Gastroesophageal sphincter (tissue), 4 donors: ENCODE results near the gene FAM47E. TPM values are rescaled to one million over a fixed set of nuclear protein-coding genes. Genes with fewer than 3 reads are reported as not detected.
"Not testable (repeated sequence)": the region's sequence is repeated elsewhere in the genome, so short reads cannot be mapped to it uniquely, and the experiment has no call there.

ENCODE experiments used
- ATAC-seq: fragments of 150-250 bp; one replicate; pipeline ENCODE4 v1.9.1; 2016; ENCODE audit warnings: mild to moderate bottlenecking, moderate library complexity
- H3K27ac ChIP-seq, 4 donors: fragments of 200-600 bp; sonication (generic) in 3 of 4; 1 replicate in 3 of 4; 2 replicates in 1 of 4; pipeline ENCODE4 v1.5.1; 2016 to 2019
- H3K27me3 ChIP-seq: fragments of 200-600 bp; sonication (generic); one replicate; pipeline ENCODE4 v1.5.1; 2019
- H3K36me3 ChIP-seq, 2 donors: fragments of 200-600 bp; sonication (generic); one replicate each; pipeline ENCODE4 v1.5.1; 2019; ENCODE audit warnings: control low read depth in 1 of 2
- H3K4me1 ChIP-seq, 3 donors: fragments of 200-600 bp; sonication (generic); 1 replicate in 2 of 3; 2 replicates in 1 of 3; pipeline ENCODE4 v1.5.1; 2016 to 2019; ENCODE audit warnings: control low read depth in 2 of 3
- H3K4me3 ChIP-seq, 2 donors: fragments of 200-600 bp; sonication (generic); one replicate each; pipeline ENCODE4 v1.5.1; 2019; ENCODE audit warnings: mild to moderate bottlenecking in 1 of 2, moderate library complexity in 1 of 2
- H3K9me3 ChIP-seq, 3 donors: fragments of 200-600 bp; sonication (generic); one replicate each; pipeline ENCODE4 v1.5.1; 2017 to 2019; ENCODE audit warnings: control low read depth in 2 of 3
- CTCF ChIP-seq, 4 experiments: fragments of 200-600 bp in 2 of 4; fragments of 450-650 bp in 2 of 4; sonication (generic) in 1 of 4; IDR thresholded peaks; one replicate each; pipeline ENCODE4 v1.5.1; 2017 to 2019; ENCODE audit warnings: antibody characterized with exemption in 4 of 4, mild to moderate bottlenecking in 2 of 4, moderate library complexity in 2 of 4
- EP300 ChIP-seq: sonication (generic); formaldehyde crosslinking; IDR thresholded peaks from one replicate; pipeline ENCODE4 v1.6.1; 2017; ENCODE audit warnings: antibody characterized with exemption, mild to moderate bottlenecking
- POLR2A ChIP-seq, 2 donors: fragments of 450-650 bp; IDR thresholded peaks; one replicate each; pipeline ENCODE4 v1.6.1; 2017; ENCODE audit warnings: antibody characterized with exemption in 2 of 2, mild to moderate bottlenecking in 2 of 2, moderate library complexity in 1 of 2
- POLR2AphosphoS5 ChIP-seq: sonication (generic); formaldehyde crosslinking; IDR thresholded peaks from one replicate; pipeline ENCODE4 v1.6.1; 2017; ENCODE audit warnings: antibody characterized with exemption
- WGBS, 2 donors: methylation state at CpG; one replicate each; pipeline ENCODE4 v1.1.5; 2018; ENCODE audit warnings: low coverage in 1 of 2; 5-methylcytosine and 5-hydroxymethylcytosine counted together
- total RNA-seq, 4 donors: library from RNA; depleted of rRNA; stranded (reverse); fragments of >200 nt; gene quantifications; one replicate each; pipeline ENCODE4 v1.1.0, GENCODE V29; 2016

Gene FAM47E
- total RNA-seq, 4 donors from 2014 or later: 1.1 to 6.2 (median 4.0) TPM

- Histone ChIP-seq H3K27me3 (no peaks in the 10 kb centered on the region), H3K36me3 (no peaks in the 10 kb centered on the region), H3K4me3 (no peak overlapping the region), H3K9me3 (peaks cover 0 to 16% (median 0%) of the 10 kb centered on the region in 3 donors), H3K4me1 (no peaks in the 10 kb centered on the region), H3K27ac (no peak overlapping the region)
- TF ChIP-seq POLR2A (IDR thresholded peaks at IDR 0.05) (no peak), POLR2AphosphoS5 (no peak), EP300 (no peak), CTCF (IDR thresholded peaks at IDR 0.05) (no peak)
- ATAC-seq: no peak
- 88 to 100% methylated on average over 2 of the region's 2 CpGs for WGBS, 2 donors
Observed at GRCh38 chr4:76240236-76240635, 11.3 kb upstream of the FAM47E start.

- not testable (repeated sequence) for H3K27ac ChIP-seq, H3K27me3 ChIP-seq, H3K4me1 ChIP-seq, H3K36me3 ChIP-seq, H3K4me3 ChIP-seq, ATAC-seq
- WGBS, 2 donors: 85 to 100% methylated on average over 2 of the region's 2 CpGs
- H3K9me3 ChIP-seq: peaks cover 0 to 16% (median 0%) of the 10 kb centered on the region in 3 donors
Observed at GRCh38 chr4:76243877-76244276, 7.6 kb upstream of the FAM47E start.

- TF ChIP-seq CTCF (IDR thresholded peaks at IDR 0.05) (no peak), POLR2AphosphoS5 (no peak), POLR2A (IDR thresholded peaks at IDR 0.05) (no peak), EP300 (no peak)
- no peaks in the 10 kb centered on the region for H3K36me3 ChIP-seq
- H3K27me3 ChIP-seq: no peaks in the 10 kb centered on the region
- no peak for ATAC-seq
- peaks cover 0 to 4% (median 0%) of the 10 kb centered on the region in 3 donors for H3K9me3 ChIP-seq
- WGBS, 2 donors: 58% methylated on average over 1 of the region's 1 CpG; no CpG with 5 or more reads in 1 of the 2 donors
- no peak overlapping the region for H3K4me3 ChIP-seq
- H3K4me1 ChIP-seq: peaks cover 0 to 5% (median 0%) of the 10 kb centered on the region in 3 donors
- no peak overlapping the region for H3K27ac ChIP-seq
Observed at GRCh38 chr4:76246025-76246424, 5.5 kb upstream of the FAM47E start.

- no peaks in the 10 kb centered on the region for H3K9me3 ChIP-seq
- TF ChIP-seq CTCF (IDR thresholded peaks at IDR 0.05): no peak
- TF ChIP-seq POLR2A (IDR thresholded peaks at IDR 0.05): no peak
- no peak for TF ChIP-seq EP300
- TF ChIP-seq POLR2AphosphoS5: no peak
- no peaks in the 10 kb centered on the region for H3K36me3 ChIP-seq
- no peak overlapping the region for H3K27ac ChIP-seq
- no peak for ATAC-seq
- H3K27me3 ChIP-seq: peaks cover 4% of the 10 kb centered on the region
- H3K4me1 ChIP-seq: peaks cover 0 to 10% (median 0%) of the 10 kb centered on the region in 3 donors
- no peak overlapping the region for H3K4me3 ChIP-seq
Observed at GRCh38 chr4:76246852-76247251, 4.7 kb upstream of the FAM47E start.

GRCh38 chr4:76250962-76251361 is 559 bp upstream of the FAM47E start:
- Histone ChIP-seq H3K27ac (peak overlapping the region in 3 of 4 donors; percentile 48 to 71 (median 50)), H3K9me3 (no peaks in the 10 kb centered on the region), H3K4me3 (peak overlapping the region; percentile 72 to 93), H3K27me3 (peaks cover 5% of the 10 kb centered on the region), H3K36me3 (no peaks in the 10 kb centered on the region), H3K4me1 (peaks cover 0 to 14% (median 3%) of the 10 kb centered on the region in 3 donors)
- ATAC-seq: no peak
- TF ChIP-seq EP300 (no peak), POLR2AphosphoS5 (no peak), POLR2A (IDR thresholded peaks at IDR 0.05) (no peak), CTCF (IDR thresholded peaks at IDR 0.05) (no peak)
- WGBS, 2 donors: 14 to 22% methylated on average over 4 to 6 of the region's 6 CpGs
